Measurements from ENCODE around the gene BMP7.
"Not testable (repeated sequence)": the region's sequence is repeated elsewhere in the genome, so short reads cannot be mapped to it uniquely, and the experiment has no call there.

The BMP7 gene

GRCh38 chr20:57164872-57165271, 101.6 kb downstream of the BMP7 start:
- DNase-seq = no peak

GRCh38 chr20:57163041-57163440, 103.4 kb downstream of the BMP7 start:
- DNase-seq = no peak

- no peak for DNase-seq
Measured at GRCh38 chr20:57162362-57162652, 104.1 kb downstream of the BMP7 start.

- no peak for DNase-seq
Measured at GRCh38 chr20:57161478-57162361, 104.7 kb downstream of the BMP7 start.

- no peak for DNase-seq
Measured at GRCh38 chr20:57160985-57161384, 105.5 kb downstream of the BMP7 start.

GRCh38 chr20:57159945-57160610, 106.4 kb downstream of the BMP7 start:
- DNase-seq = no peak

GRCh38 chr20:57159193-57159851, 107.1 kb downstream of the BMP7 start:
- DNase-seq = no peak

- no peak for DNase-seq
Measured at GRCh38 chr20:57158474-57158873, 108.0 kb downstream of the BMP7 start.

- not testable (repeated sequence) for DNase-seq
Measured at GRCh38 chr20:57157787-57158186, 108.7 kb downstream of the BMP7 start.

- no peak for DNase-seq
Measured at GRCh38 chr20:57157106-57157691, 109.2 kb downstream of the BMP7 start.

GRCh38 chr20:57156011-57156729, 110.3 kb downstream of the BMP7 start:
- DNase-seq = no peak

GRCh38 chr20:57155415-57155814, 111.0 kb downstream of the BMP7 start:
- no peak for DNase-seq

GRCh38 chr20:57153238-57153905, 113.1 kb downstream of the BMP7 start:
- no peak for DNase-seq

- no peak for DNase-seq
Measured at GRCh38 chr20:57152557-57152956, 113.9 kb downstream of the BMP7 start.

- no peak for DNase-seq
Measured at GRCh38 chr20:57150559-57150958, 115.9 kb downstream of the BMP7 start.

- DNase-seq = no peak
Measured at GRCh38 chr20:57148263-57148662, 118.2 kb downstream of the BMP7 start.

GRCh38 chr20:57147185-57147584, 119.3 kb downstream of the BMP7 start:
- no peak for DNase-seq

- DNase-seq = no peak
Measured at GRCh38 chr20:57146155-57146554, 120.3 kb downstream of the BMP7 start.

GRCh38 chr20:57145089-57145631, 121.3 kb downstream of the BMP7 start:
- no peak for DNase-seq

- no peak for DNase-seq
Measured at GRCh38 chr20:57143173-57143572, 123.3 kb downstream of the BMP7 start.

GRCh38 chr20:57142667-57143066, 123.8 kb downstream of the BMP7 start:
- no peak for DNase-seq

- DNase-seq = no peak
Measured at GRCh38 chr20:57141492-57141891, 124.9 kb downstream of the BMP7 start.
